Activated B cell treated with CpG ODN at 0.5 μM for 24 hours (primary cell): ENCODE measurements around the gene PIEZO1. TPM values are rescaled to one million over a fixed set of nuclear protein-coding genes. Genes with fewer than 3 reads are reported as not detected.

Experiments used
- ATAC-seq: fragments of 200-7000 bp; cut with Tn5 transposase; one replicate; pipeline ENCODE4 v1.10.0; 2021; ENCODE audit warnings: low read depth, mild to moderate bottlenecking, moderate library complexity
- CTCF ChIA-PET: fragments of 350-600 bp; sonication (Branson Sonifier 250); formaldehyde crosslinking; loops from one replicate; lab custom pipeline; 2021; ENCODE audit warnings: antibody characterized with exemption; lab: Charles Lee
- POLR2A ChIA-PET: fragments of 350-600 bp; sonication (Branson Sonifier 250); formaldehyde crosslinking; loops from one replicate; lab custom pipeline; 2021; ENCODE audit warnings: antibody characterized with exemption; lab: Charles Lee
- DNase-seq: peaks from one replicate; pipeline ENCODE4 v3.0.0; 2022
- H3K27ac Mint-ChIP-seq: one replicate; pipeline ENCODE4 v1.8.0; 2020; ENCODE audit warnings: mixed read lengths
- H3K27me3 Mint-ChIP-seq: one replicate; pipeline ENCODE4 v1.8.0; 2021; ENCODE audit warnings: mixed read lengths
- H3K36me3 Mint-ChIP-seq: one replicate; pipeline ENCODE4 v1.8.0; 2021; ENCODE audit warnings: low read depth, mixed read lengths
- H3K4me1 Mint-ChIP-seq: one replicate; pipeline ENCODE4 v1.8.0; 2021; ENCODE audit warnings: mixed read lengths
- H3K4me3 Mint-ChIP-seq: one replicate; pipeline ENCODE4 v1.8.0; 2020; ENCODE audit warnings: mild to moderate bottlenecking, mixed read lengths
- H3K9me3 Mint-ChIP-seq: one replicate; pipeline ENCODE4 v1.8.0; 2020; ENCODE audit warnings: mixed read lengths
- intact Hi-C: fragments of 100-400 bp; cut with micrococcal nuclease; formaldehyde crosslinking; loops from one replicate; pipeline ENCODE4 v1.15.1; 2024
- total RNA-seq: library from RNA; stranded (reverse); gene quantifications from 2 replicates; pipeline ENCODE4 v1.2.3, GENCODE V29; 2022
- TF ChIP-seq, protein P1 (sequence below): fragments of 200-600 bp; IDR thresholded peaks from one replicate; pipeline ENCODE4 v1.8.0; 2022; ENCODE audit warnings: antibody characterized with exemption, mild to moderate bottlenecking

PIEZO1 gene
- total RNA-seq, 1 donor from 2014 or later = 85.9 TPM

DNA sequence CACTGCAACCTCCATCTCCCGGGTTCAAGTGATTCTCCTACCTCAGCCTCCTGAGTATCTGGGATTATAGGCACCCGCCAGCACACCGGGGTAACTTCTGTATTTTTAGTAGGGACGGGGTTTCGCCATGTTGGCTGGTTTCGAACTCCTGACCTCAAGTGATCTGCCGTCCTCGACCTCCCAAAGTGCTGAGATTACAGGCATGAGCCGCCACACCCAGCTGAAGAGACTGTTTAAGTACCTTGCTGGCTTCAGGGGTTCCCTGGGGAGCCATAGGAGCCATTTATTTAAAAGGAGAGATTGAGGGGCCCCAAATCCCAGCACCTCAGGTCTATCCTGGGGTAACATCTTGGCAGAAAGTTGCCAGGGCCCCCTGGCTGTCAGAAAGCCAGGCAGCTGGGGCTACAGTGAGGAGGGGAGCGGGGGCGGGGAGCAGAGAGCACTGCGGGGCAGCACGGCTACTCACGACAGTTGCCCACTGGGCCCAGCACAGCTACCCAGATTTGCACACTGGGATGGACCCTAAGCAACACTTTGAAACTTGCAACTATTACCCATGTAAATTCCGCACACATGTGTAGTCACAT is 100.4 kb downstream of the PIEZO1 start:
- H3K36me3 Mint-ChIP-seq = peaks cover 2% of the 10 kb centered on the region
- ChIA-PET POLR2A (interaction anchor here (0.6 to 1.3 kb wide), 8 partner anchors 21 to 115 kb away, joined by 3 to 8 read pairs (median 4); partner anchors contain the start of genes CYBA, MVD and ZC3H18), CTCF (interaction anchor here (1.1 to 3.9 kb wide), 7 partner anchors 17 to 51 kb away, joined by 3 to 17 read pairs (median 5); partner anchors contain the start of gene IL17C)
- no peak overlapping the region for H3K4me3 Mint-ChIP-seq
- intact Hi-C loops = loop anchor here (5.0 to 10.0 kb wide), 2 partner anchors 112 to 230 kb away; partner anchors contain the start of genes ZC3H18 and ZFPM1
- no peak for ATAC-seq
- TF ChIP-seq, protein P1, sequence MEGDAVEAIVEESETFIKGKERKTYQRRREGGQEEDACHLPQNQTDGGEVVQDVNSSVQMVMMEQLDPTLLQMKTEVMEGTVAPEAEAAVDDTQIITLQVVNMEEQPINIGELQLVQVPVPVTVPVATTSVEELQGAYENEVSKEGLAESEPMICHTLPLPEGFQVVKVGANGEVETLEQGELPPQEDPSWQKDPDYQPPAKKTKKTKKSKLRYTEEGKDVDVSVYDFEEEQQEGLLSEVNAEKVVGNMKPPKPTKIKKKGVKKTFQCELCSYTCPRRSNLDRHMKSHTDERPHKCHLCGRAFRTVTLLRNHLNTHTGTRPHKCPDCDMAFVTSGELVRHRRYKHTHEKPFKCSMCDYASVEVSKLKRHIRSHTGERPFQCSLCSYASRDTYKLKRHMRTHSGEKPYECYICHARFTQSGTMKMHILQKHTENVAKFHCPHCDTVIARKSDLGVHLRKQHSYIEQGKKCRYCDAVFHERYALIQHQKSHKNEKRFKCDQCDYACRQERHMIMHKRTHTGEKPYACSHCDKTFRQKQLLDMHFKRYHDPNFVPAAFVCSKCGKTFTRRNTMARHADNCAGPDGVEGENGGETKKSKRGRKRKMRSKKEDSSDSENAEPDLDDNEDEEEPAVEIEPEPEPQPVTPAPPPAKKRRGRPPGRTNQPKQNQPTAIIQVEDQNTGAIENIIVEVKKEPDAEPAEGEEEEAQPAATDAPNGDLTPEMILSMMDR = no peak
- peaks cover 46% of the 10 kb centered on the region for H3K4me1 Mint-ChIP-seq
- H3K27ac Mint-ChIP-seq = peak overlapping the region; percentile 35
- DNase-seq = no peak
- no peaks in the 10 kb centered on the region for H3K27me3 Mint-ChIP-seq
- no peaks in the 10 kb centered on the region for H3K9me3 Mint-ChIP-seq

DNA sequence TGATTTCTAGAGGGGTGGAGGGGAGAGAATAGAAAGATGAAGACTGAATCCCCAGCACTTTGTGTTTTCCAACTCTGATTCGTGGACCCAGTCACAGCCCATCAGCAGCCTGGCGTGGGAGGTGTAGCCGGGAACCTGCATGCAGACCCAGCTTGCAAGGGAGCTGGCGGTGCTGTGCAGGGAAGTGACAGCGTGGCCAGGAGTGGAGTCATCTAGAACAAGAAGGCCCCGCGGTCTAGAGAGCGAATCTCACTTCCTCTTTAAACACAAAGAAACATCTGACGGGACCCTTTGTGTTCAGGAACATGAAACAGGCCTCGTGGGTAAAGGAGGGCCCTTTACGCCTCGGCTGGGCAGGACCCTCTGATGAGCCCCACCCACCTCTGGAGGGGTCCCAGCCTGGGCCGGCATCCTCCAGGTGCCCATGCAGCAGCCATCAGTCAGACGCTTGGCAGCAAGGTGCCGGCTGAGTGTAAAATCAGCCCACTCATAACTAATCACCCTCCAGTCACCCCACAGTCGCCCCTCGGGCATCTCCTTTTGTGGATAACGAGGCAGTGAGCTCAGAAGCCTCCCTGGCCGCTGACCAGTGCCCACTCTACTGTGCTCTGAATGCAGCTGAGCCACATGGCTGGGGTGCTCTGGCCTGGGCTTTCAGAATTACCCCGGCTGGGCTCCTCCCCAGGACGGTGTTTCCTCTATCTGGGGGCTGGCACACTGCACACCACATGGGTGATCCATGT is 103.1 kb downstream of the PIEZO1 start:
- intact Hi-C loops = loop anchor here (1.0 to 10.0 kb wide), 5 partner anchors 19 to 227 kb away; partner anchors contain the start of genes CTU2, CYBA, MVD and RNF166
- H3K27ac Mint-ChIP-seq = peak overlapping the region; percentile 93

DNA sequence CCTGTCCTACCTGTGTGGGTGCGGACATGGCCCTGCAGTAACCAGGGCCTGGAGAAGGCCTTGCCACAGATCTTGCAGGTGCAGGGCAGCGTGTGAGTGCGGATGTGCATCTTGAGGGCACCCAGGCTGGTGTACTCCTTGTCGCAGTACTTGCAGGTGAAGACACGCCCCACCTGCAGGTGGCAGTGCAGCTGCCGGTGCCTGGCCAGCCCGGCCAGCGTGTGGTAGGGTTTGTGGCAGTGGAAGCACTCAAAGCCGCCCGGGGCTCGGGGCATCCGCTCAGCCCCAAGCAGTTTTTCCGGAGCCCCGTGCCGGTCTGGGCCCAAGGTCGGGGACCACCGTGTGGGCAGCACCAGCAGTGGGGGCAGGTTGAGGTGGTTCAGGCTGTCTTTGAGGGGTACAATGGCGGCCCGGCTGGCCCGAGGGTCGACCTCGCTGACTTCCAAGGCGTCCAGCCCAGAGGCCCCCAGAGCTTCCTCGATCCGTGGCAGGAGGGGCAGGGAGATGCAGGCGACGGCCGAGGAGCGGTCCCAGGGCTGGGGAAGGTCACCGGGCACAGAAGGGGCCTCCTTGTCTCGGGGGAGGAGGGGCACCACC is 103.8 kb downstream of the PIEZO1 start:
- DNase-seq (no peak), ATAC-seq (peak; percentile 12)
- H3K27me3 Mint-ChIP-seq = no peaks in the 10 kb centered on the region
- ChIA-PET POLR2A (interaction anchor here (0.7 to 3.8 kb wide), 9 partner anchors 10 to 158 kb away, joined by 3 to 32 read pairs (median 5); partner anchors contain the start of genes CYBA, MVD and ZC3H18), CTCF (interaction anchor here (0.8 to 1.4 kb wide), 4 partner anchors 17 to 48 kb away, joined by 3 to 6 read pairs (median 4); no protein-coding TSS in a partner anchor)
- intact Hi-C loops = loop anchor here (1.0 to 10.0 kb wide), 4 partner anchors 20 to 226 kb away; partner anchors contain the start of genes CTU2, CYBA, RNF166 and ZFPM1
- TF ChIP-seq, protein P1 = no peak
- H3K4me3 Mint-ChIP-seq = peak overlapping the region; percentile 79
- no peaks in the 10 kb centered on the region for H3K9me3 Mint-ChIP-seq
- peaks cover 9% of the 10 kb centered on the region for H3K36me3 Mint-ChIP-seq
- peak overlapping the region; percentile 93 for H3K27ac Mint-ChIP-seq
- H3K4me1 Mint-ChIP-seq = peaks cover 46% of the 10 kb centered on the region

More for the DNA sequence above, 103.1 kb downstream of the PIEZO1 start:
- no peaks in the 10 kb centered on the region for H3K9me3 Mint-ChIP-seq
- ATAC-seq (peak; percentile 74), DNase-seq (peak; percentile 62)
- H3K4me1 Mint-ChIP-seq = peaks cover 46% of the 10 kb centered on the region
- peak overlapping the region; percentile 79 for H3K4me3 Mint-ChIP-seq
- CTCF ChIA-PET = interaction anchor here (0.8 to 1.4 kb wide), 4 partner anchors 17 to 48 kb away, joined by 3 to 6 read pairs (median 4); no protein-coding TSS in a partner anchor
- TF ChIP-seq, protein P1 = no peak
- POLR2A ChIA-PET = interaction anchor here (0.6 to 3.8 kb wide), 9 partner anchors 11 to 112 kb away, joined by 3 to 32 read pairs (median 5); partner anchors contain the start of genes CYBA, MVD and ZC3H18
- no peaks in the 10 kb centered on the region for H3K27me3 Mint-ChIP-seq
- peaks cover 8% of the 10 kb centered on the region for H3K36me3 Mint-ChIP-seq

DNA sequence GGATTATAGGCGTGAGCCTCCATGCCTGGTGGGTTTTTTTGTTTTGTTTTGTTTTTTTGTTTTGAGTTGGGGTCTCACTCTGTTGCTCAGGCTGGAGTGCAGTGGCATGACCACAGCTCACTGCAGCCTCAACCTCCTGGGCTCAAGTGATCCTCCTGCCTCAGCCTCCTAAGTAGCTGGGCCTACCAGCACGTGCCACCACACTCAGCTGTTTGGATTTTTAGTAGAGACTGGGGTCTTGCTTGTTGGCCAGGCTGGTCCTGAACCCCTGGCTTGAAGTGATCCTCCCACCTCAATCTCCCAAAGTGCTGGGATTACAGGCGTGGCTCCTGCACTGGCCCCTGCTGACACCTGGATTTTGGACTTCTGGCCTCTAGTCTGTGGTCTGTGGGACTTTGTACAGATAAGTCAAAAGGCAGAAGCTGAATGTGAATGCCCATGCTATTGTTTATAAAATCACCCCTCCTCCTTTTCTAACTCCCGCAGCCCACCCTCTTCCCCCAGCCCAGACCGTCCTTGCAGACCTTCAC is 104.4 kb downstream of the PIEZO1 start:
- peaks cover 12% of the 10 kb centered on the region for H3K36me3 Mint-ChIP-seq
- TF ChIP-seq, protein P1 = no peak
- ChIA-PET POLR2A (interaction anchor here (0.7 to 3.8 kb wide), 8 partner anchors 17 to 158 kb away, joined by 3 to 32 read pairs (median 6); partner anchors contain the start of genes CYBA, MVD and ZC3H18), CTCF (interaction anchor here (1.3 to 1.4 kb wide), 2 partner anchors 16 to 20 kb away, joined by 4 to 6 read pairs; no protein-coding TSS in a partner anchor)
- intact Hi-C loops = loop anchor here (1.0 to 10.0 kb wide), 4 partner anchors 21 to 226 kb away; partner anchors contain the start of genes CTU2, CYBA, RNF166 and ZFPM1
- peaks cover 46% of the 10 kb centered on the region for H3K4me1 Mint-ChIP-seq
- H3K27me3 Mint-ChIP-seq = no peaks in the 10 kb centered on the region
- H3K4me3 Mint-ChIP-seq = peak overlapping the region; percentile 79
- ATAC-seq (no peak), DNase-seq (no peak)
- H3K27ac Mint-ChIP-seq = peak overlapping the region; percentile 93
- H3K9me3 Mint-ChIP-seq = no peaks in the 10 kb centered on the region
